GM19035 (cell line): Measurements from ENCODE around the gene RPS21.

Source experiments
- ATAC-seq: cut with Tn5 transposase; IDR thresholded peaks from one replicate; pipeline ENCODE4 v1.9.1; 2021; ENCODE audit not compliant: unreplicated experiment

The RPS21 gene

DNA sequence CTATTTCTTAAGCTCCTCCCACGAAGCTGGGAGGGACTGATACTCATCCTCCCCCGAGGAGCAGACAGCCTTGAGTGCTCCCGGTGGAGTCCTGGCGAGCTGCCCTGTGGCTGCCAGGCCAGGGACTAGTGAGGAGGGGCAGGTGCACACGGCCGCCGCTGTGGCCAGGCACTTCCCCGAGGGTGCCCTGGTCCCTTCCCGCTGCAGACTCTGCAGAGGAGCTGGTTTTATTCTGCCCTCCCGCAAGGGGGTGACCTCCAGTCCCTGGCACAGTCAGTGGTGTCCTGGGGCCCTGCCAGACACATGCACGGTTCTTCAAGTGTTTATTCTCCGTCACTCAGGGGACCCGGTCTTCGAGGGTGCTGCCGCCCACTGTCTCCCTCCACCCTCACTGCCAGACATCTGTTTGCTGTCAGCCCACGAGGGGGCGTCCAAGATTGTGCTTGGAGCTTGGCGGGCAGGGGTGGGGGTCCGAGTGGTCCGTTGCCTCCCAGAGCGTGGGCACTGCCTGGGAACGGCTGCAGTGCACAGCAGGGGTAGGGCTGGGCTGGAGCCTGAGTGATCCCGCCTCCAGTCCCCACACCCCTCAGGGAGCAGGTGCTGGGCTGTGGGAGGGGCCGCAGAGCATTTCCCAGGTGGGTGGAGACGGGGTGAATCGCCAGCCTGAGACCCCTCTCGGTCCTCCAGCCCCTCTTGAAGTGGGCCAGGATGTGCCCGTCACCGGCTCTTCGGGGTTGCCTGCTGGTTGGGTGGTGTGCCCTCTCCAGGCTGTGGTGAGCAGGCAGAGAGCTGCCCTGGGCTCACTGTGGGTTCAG, 23.2 kb downstream of the RPS21 start:
- no peak for ATAC-seq

DNA sequence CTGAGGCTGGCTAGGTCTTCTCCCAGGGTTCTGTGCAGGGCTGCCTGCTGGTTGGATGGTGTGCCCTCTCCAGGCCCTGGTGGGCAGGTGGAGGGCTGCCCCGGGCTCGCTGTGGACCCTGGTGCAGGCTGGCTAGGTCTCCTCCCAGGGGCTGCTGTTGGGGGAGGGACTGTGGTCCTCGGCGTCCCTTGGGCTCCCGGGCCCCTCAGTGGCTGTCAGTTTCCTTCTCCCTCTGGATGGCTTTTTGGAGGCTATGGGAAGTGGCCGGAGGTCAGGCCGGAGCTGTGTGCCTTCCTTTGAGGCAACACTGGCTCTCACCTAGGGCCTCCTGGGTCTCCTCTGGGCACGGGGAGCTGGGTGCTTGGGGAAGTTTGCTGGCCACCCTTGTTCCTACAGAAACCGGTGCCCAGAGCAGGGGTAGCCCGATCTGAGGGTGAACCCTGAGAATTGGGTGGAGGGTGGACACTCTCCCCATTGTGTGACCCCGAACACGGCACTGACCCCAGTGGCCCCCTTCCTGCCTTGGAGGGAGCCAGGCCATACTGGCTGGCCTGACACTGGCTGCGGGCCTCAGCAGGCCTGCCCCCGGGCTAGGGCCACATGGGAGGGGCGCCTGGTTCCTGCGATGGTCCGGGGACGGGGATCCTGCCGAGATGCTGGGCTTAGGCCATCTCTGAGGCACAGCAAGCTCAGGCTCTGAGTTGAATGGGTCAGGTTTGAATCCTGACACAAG, 24.0 kb downstream of the RPS21 start:
- ATAC-seq, result no peak

DNA sequence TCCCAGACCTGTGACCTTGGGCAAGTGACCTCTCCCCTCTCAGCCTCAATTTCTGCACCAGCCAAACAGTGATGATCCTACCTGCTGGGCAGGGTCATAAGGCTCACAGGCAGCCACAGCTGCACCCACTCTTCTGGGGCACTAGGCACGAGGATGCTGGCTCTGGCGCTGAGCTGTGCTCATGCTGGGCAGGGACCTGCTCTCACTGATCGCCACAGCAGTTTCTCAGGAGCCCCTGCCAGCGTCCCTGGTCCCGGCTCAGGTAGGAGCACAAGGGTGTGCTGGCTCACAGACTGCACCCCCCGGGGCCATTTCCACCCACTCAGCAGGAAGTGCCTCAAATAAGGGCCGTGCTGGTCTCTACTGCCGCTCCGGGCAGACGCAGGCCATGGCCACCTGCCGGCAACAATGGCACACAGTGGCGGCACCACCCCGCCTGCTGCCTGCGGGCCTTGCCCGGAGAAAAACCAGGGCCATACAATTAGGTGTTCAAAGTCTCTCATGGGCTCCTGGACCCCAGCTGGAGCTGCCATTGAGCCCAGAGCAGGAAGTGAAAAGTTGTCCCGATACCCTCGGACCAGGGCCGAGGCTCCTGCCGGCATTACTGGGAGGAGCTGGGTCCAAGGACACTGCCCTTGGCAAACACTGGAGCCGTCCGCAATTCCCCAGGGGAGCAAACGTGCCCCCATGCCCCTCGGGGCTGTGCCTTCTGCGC, 24.7 kb downstream of the RPS21 start:
- ATAC-seq, result no peak

DNA sequence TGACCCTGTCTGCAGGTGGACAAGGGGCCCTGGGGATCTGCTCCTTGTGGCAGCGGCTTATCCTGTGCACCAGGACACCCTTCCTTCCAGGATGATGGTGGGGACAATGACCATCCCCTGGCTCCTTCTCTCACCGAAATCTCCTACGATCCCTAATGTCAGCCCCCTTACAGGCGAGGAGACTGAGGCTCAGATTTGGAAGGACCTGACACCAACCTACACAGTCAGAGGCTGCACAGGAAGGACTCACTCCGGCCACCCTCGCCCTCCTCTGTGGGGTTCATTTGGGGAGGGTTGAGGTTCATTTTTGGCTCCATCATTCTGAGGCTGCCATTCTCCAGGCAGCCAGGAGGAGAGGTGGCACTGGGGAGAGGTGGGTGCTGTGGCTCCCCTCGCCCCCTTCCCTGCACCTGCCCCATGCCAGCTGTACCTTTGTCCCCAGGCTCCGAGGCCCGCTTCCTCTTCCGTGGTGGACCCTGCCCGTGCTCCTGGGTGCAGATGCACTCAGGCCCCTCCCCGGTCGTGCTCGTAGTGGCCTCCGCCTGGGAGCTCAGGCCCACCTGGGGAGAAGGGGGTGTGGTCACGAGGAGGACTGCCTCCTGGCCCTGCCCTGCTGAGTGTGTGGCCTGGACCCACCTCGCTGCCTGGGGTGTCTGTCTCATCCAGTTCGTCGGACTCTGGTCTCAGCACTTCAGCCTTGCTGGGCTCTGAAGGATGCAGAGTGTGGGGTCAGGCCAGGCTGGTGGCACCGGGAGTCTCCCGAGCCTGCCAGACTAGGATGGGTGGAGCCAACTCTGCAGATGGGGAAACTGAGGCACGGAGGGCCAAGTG, 25.5 kb downstream of the RPS21 start:
- no peak for ATAC-seq

DNA sequence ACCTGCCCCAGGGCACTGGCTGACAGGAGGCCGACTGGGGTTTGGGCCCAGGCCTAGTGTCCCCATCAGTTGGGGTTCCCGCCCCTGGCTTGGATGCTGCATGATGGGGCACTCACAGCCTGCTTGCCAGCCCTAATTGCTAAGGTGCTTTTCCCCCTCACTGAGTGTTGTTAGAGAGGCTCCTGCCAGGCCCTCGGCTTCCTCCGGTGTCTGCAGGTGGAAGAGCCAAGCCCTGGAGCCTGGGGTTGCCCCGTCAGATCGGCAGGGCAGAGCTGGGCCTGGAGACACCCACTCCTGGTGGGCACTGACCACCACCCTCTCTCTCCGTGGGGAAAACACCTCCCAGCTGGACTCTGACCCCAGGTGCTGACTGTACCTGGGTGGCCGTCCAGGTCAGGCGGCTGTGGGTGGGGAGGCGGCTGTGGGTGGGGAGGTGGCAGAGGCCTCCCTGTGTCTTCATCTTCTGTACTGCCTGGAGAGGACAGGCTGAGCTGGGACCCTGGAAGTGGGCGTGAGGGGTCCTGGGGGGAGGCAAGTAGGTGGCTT, 26.2 kb downstream of the RPS21 start:
- no peak for ATAC-seq

DNA sequence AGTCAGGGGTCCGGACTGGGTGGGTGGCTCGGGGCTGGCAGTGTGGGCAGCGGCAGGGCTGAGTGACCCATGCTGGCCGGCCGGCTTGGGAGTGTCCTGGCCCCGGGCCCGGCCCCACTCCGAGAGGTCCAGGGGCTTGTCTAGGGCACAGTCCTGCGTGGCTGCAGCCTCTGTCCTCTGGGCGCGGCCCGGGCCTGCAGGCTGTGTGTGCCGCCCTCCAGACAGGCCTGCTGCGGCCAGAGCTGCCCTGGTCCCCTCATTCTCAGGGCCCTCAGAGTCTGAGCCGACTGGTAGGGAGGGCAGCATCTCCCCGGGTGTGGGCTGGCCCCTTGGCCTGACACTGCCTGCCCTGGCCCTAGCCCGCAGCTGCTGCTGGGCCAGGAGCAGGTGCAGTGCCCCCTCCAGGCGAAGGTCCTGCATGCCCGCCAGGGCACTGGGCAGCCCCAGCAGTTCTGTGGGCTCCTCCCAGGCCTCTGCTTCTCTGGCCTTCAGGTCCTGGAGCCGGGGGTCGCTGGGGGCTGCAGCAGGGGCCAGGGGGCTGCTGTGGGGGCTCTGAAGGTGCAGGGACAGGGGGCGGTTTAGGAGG, 27.1 kb downstream of the RPS21 start:
- ATAC-seq, result no peak

DNA sequence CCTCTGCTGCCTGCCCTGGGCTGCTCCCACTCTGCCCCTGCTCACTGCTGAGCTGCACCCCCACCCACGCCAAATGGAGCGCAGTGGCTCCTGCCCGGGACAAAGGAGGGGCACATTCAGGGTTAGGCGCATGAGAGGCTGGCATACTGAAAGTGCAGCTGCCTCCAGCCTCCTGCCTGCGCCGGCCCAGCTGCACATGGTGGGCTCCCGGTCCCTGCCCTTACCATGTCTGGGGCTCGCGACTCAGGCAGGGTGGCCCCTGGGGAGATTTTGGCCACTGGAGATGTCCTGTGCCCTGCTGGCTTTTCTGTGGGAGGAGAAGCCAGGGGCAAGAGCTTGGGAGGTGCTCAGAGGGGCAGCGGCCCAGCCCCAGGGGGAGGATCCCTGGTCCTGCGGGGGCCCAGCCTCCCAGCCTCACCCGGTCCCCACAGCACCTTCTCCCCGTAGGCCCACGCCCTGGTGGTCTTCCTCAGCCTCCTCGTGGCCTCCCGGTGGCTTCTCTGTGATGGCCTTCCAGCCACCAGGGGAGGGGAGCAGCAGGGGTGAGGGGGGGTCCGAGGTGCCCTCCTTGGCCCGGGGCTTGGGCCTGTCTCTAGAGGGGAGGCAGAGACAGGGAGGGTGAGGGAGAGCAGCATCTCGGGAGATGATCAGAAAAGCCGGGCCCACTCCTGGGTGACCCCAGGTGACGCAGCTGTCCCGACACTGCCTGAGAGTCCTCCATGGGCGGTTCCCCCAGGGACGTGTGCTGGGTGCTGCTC, 28.6 kb downstream of the RPS21 start:
- no peak for ATAC-seq

DNA sequence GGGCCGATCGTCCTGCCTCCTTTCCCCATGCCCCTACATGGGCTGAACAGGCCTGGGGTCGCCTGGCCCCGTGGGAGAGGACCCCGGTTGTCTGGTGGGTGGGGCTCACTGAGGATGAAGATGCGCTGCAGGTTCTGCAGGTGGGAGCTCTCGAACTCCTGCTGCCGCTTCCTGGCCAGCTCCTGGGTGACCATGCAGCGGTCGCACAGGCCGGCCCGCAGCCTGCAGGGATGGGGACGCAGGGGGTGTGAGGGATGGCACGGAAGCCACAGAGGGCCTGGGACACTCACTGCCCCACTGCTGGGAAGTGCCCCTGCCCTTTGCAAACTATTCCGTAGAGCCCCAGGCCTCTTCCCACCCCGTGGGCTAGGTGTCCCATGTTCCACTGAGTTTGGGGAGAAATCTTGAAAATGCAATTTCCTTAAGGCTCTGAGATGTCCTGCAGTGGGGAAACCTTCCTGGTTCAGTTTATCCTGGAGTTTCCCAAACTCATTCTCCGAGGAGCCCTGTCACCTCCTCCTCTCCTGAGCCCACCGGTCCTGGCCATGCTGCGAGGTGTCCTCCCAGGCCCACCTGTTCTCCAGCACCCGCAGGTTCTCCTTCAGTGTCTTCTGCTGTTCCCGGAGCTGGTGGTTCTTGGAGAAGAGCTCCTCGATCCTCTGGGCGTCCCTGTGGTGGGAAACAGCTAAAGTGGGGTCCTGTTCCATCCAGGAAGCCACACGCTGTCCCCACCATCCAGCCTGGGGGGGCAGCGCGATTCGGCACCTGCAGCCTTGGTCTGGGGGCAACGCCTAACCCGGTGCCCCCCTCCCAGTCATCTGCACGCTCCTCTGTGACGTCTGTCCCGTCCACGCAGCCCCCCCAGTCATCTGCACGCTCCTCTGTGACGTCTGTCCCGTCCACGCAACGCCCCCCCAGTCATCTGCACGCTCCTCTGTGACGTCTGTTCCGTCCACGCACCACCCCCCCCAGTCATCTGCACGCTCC, 30.0 kb downstream of the RPS21 start:
- no peak for ATAC-seq

DNA sequence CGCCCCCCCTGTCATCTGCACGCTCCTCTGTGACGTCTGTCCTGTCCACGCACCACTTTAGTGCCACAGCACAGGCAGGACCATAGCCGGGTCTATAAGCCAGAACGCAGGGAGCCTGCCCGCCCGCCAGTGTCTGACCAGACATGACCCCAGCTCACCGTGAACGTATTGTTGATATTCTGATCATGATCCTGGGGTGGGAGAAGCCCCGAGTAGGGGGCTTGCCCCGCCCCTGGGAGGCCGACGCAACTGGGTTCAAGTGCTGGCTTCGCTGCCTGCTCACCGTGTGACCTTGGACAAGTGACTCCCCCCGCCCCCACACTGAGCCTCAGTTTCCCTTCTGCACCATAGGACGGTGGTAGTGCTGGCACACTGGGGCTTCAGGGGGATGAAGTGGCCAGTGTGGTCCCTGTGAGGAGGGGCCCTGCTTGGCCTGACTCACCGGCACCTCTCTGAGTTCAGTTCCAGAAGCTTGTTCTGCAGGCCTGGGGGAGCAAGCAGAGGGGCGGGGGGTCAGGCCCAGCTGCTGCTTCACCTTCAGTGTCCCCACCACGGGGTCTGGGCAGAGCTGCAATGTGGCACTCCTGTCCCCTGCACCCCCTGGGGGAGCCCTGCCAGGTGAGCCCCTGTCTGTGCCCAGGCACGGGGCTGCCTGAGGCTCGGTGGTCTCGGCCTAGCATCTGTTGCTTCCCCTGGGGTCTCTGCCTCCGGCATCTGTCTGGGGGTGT, 31.2 kb downstream of the RPS21 start:
- ATAC-seq, result no peak

DNA sequence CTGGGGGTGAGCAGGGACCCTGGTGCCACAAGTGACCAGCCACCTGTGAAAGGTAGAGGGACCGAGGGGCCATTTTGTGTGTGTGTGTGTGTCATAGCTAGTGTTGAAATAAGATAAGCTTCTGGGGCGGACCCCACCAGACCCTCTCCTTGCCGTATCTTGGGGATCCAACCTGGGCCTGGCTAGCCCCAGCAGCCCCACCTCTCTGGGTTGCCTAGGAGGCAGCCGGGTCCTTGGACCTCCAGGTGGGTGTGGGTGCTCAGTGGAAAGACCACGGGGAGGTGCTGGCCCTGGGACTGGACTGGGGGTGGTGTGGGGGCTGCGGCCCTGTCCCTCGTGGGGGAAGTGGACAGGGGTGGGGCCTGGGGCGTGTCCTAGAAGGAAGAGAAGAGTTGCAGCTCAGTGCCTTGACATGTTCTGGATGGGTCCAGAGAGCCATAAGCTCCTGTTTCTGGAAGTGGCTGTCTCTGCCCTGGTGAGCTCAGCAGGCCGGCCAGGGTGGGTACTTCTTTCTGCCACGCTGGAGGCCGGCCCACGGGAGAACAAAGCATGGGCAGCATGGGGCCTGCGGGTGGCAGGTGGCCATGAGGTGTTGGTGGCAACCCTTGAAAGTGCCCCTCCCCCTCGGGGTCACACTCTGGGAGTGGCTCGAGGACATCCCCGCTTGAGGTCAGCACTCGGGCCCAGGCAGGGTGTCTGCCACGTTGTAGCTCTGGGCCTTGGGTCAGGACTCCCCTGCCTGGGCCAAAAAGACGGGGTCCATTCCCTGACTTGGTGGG, 32.0 kb downstream of the RPS21 start:
- no peak for ATAC-seq

DNA sequence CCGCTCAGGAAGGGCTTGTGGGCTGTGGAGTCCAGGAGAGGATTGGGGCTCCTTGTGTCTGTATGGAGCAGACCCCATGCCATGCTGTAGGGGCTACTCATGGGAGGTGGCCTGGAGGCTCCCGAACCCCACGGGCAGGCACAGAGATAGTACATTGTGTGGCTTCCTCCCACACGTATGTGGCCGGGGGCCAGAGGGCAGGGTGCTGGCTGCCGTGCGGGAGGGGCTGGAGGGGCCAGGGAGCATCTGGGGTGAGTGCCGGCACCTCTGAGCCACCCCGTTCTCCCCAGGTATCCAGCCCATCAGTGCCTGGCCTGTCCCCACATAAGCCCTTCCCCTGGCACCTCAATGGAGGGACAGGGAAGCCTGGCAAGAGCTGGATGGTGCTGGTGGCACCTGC, 32.9 kb downstream of the RPS21 start:
- ATAC-seq, result no peak

DNA sequence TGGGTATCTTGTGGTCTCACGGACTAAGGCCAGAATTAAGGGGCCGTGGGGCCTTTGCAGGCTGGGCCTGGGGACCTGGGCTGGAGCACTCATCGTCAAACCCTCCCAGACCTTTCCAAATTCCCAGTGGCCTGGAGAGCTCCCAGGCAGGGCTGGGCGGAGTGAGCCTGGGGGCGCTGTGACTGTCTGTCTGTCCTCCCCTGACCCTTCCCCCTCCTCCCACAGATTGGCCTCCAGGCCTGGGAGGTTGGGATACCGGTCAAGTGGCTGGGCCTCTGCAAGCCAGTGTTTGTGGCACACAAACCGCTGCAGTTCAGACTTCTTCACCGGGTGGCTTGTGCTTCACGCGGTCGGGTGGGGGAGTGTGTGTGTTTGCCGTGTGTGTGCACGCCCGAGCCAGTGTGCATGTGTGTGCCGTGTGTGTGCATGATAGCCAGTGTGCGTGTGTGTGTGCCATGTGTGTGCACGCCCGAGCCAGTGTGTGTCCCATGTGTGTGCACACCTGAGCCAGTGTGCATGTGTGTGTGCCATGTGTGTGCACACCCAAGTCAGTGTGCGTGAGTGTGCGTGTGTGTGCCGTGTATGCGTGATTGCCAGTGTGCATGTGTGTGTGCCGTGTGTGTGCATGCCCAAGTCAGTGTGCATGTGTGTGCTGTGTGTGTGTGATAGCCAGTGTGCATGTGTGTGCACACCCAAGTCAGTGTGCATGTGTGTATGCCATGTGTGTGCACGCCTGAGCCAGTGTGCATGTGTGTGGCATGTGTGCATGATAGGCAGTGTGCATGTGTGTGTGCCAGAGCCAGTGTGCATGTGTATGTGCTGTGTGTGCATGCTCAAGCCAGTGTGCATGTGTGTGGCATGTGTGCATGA, 34.2 kb downstream of the RPS21 start:
- ATAC-seq, result no peak

DNA sequence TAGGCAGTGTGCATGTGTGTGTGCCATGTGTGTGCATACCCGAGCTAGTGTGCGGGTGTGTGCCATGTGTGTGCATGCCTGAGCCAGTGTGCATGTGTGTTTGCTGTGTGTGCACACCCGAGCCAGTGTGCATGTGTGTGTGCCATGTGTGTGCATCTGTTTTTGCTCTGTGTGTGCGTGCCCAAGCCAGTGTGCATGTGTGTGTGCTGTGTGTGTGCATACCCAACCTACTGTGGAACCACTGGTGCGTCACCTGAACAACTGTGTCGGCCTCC, 34.8 kb downstream of the RPS21 start:
- no peak for ATAC-seq

DNA sequence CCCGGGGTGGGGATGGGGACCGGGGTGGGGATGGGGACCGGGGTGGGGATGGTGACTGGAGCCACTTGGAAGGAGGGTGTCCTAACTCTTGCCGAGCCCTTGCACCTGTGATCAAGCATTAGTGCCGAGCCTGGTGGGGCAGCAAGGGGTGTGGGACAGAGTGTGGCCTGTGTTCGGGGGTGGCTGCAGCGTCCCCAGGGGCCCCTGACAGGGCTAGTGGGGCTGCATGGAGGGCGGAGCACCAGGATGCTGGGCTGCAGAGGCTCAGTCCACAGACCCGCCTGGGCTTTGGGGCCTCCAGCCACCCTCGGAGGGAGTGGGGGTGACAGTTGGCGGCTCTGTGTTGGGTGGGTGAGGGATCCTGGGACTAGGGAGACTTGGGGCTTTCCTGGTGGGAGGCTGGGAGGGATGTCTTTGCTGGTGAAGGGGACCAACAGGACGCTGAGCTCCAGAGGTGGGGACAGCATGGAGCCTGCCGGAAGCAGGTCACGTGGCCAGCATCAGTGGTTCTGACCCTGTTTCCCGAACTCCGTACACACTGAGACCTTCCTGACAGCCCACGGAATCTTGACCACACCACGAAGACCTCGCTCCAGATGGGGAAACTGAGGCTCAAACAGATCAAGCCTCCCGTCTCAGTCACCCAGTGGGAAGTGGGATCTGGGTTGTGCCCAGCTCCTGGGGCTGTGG, 35.9 kb downstream of the RPS21 start:
- ATAC-seq, result no peak

DNA sequence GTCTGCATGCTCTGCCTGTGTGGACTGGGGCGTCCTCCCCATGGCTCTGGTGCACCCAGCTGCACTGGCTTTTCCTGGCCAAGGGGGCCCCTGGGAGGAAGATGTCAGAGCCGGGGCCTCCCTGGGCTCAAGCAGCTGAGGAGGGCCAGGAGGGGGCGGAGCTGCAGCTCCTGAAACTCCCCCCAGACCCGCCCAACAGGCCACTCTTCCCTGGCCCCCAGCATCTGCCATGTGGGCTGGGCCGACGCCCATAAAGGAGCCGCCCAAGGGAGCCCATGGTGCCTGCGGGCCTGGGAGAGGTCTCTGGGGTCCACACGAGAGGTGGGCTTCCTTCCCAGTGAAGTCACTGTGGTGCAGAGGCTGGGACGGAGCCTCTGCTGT, 36.4 kb downstream of the RPS21 start:
- no peak for ATAC-seq
